GM12865 (cell line): ENCODE measurements around the gene FAM227B.

Experiments
- DNase-seq: peaks from one replicate; pipeline ENCODE4 v3.0.0; 2010; ENCODE audit warnings: low read depth
- H3K4me3 ChIP-seq: 2 replicates; pipeline ENCODE4 v1.5.1; 2011; ENCODE audit warnings: mild to moderate bottlenecking, low read depth, low read length, control low read depth
- TF ChIP-seq, protein P1 (sequence below): IDR thresholded peaks from 2 replicates; pipeline ENCODE4 v1.5.1; 2011; ENCODE audit warnings: low read length, control low read depth, low read depth, inconsistent platforms; ENCODE audit not compliant: insufficient read depth; ENCODE audit errors: missing control alignments

The FAM227B gene

DNA sequence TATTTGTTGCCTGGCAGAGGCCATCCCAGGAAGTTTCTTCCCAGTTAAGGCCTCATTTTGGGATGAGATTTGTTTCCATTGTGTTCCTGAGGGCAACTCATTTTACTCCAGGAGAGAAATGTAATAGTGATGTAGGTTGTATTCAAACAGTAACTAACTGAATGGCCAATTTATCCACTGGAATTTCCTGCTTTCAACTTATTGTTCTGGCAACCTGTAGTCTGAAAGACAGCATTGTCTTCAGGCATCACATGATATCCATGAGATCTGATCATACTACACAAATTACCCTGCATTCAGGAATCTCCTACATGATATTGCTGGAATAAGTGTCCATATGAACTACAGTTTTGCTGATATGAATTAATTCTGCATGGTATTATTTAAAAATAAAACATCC, 277.1 kb downstream of the FAM227B start:
- DNase-seq, result no peak
- TF ChIP-seq, protein P1, sequence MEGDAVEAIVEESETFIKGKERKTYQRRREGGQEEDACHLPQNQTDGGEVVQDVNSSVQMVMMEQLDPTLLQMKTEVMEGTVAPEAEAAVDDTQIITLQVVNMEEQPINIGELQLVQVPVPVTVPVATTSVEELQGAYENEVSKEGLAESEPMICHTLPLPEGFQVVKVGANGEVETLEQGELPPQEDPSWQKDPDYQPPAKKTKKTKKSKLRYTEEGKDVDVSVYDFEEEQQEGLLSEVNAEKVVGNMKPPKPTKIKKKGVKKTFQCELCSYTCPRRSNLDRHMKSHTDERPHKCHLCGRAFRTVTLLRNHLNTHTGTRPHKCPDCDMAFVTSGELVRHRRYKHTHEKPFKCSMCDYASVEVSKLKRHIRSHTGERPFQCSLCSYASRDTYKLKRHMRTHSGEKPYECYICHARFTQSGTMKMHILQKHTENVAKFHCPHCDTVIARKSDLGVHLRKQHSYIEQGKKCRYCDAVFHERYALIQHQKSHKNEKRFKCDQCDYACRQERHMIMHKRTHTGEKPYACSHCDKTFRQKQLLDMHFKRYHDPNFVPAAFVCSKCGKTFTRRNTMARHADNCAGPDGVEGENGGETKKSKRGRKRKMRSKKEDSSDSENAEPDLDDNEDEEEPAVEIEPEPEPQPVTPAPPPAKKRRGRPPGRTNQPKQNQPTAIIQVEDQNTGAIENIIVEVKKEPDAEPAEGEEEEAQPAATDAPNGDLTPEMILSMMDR, result no peak

DNA sequence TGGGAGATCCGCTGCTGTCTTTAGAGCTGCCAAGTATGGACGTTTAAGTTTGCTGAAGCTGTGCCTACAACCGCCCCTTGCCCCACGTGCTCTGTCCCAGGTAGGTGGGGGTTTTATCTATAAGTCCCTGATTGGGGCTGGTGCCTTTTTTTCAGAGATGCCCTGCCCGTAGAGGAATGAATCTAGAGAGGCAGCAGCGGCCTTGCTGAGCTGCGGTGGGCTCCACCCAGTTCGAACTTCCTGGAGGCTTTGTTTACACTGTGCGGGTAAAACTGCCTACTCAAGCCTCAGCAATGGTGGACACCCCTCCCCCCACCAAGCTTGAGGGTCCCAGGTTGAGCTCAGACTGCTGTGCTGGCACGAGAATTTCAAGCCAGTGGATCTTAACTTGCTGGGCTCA, 281.0 kb downstream of the FAM227B start:
- DNase-seq, result no peak
- TF ChIP-seq, protein P1, result no peak
- no peak overlapping the region for H3K4me3 ChIP-seq

More for the DNA sequence above, 277.1 kb downstream of the FAM227B start:
- H3K4me3 ChIP-seq, result no peak overlapping the region

DNA sequence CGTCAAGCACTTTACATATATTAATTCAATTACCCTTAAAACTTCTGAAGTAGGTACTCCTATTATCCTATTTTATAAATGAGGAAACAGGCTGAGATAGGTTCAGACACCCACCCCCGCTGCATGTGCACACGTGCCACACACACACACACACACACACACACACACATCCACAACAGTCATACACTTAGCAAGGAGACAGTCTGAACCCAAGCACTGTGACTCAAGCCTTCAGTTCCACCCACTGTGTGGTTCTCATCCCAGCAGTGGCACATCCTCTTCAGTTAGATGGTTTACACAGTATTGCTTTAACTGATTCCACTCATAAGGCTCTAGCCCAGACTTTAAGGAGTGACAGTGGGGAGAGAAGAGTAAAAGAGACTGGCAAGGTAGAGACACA, 288.7 kb downstream of the FAM227B start:
- TF ChIP-seq, protein P1, result no peak
- no peak for DNase-seq
- no peak overlapping the region for H3K4me3 ChIP-seq

DNA sequence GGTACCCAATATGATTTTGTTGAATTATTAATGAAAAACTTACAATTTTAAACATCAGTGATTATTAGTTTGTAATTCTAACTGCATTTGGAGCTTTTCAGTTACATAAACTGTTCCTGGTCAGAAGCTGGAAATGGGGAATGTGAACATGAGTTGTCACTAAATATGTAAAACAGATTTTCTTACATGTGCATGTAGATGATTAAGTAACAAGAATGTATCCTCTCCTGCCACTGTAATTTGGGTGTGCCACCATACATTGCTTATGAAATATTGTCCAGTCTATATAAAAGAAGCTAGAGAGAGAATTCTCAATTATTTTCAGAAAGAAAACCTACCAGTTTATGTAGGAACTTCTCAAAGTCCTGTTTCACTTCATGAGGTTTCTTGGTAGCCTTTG, 289.2 kb downstream of the FAM227B start:
- TF ChIP-seq, protein P1, result no peak
- no peak overlapping the region for H3K4me3 ChIP-seq
- no peak for DNase-seq

DNA sequence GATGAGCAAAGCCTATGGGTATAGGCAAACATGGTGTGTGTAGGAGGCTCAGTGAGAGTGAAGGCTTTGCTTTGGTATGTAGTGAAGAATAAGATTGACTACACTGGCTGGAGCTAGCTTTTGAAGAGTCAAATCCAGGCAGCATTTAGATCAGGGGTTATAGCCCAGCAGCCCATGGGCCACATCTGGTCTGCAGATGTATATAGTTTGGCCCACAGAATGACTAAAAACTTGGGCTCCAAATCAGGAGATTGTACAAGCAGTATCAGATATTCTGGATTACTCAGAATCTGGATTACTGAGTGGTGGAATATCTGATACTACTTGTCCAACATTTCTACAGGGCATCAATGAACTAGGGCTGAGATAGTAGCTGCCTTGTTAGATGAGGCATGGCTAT, 290.5 kb downstream of the FAM227B start:
- no peak overlapping the region for H3K4me3 ChIP-seq
- no peak for DNase-seq
- TF ChIP-seq, protein P1, result no peak

DNA sequence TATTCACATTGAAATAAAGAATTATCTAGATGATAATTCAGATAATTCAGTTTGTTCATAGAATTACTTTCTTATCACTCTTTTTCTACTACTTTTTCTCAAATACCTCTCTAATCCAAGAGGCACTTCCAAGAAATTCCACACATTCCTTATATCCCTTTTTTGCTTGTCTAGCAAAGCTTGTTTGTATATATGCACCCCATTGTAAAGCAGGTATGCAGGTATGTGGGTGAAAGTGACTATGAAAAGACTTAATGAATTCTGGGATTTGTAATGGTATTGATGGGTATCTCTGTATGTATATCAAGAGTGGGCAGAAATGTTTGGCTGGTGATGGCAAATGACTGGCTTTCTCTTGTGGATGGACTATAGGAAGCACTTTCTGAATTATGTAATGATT, 291.7 kb downstream of the FAM227B start:
- no peak overlapping the region for H3K4me3 ChIP-seq
- TF ChIP-seq, protein P1, result no peak
- DNase-seq, result no peak

DNA sequence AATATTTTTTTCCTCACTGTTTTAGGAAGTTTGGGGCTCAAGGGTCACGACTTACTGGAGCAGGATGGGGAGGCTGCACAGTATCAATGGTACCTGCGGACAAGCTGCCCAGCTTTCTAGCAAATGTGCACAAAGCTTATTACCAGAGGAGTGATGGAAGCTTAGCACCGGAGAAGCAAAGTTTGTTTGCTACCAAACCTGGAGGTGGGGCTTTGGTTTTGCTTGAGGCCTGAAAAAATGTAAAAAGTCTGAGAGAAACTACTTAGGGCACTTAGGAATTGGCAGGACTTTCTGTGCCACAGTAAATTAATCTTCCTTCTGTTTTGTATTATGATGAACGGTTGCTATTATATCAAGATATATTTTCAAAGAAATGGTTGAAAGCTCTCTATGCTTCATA, 292.7 kb downstream of the FAM227B start:
- TF ChIP-seq, protein P1, result no peak
- no peak overlapping the region for H3K4me3 ChIP-seq
- no peak for DNase-seq
